Skeletal muscle satellite cell (primary cell): ENCODE data around the gene ERGIC2. TPM values are rescaled to one million over a fixed set of nuclear protein-coding genes. Genes with fewer than 3 reads are reported as not detected.

Source experiments
- H3K27me3 ChIP-seq: 2 replicates; pipeline ENCODE4 v1.7.0; 2013; ENCODE audit warnings: low read length; ENCODE audit not compliant: control insufficient read depth, insufficient read depth
- H3K36me3 ChIP-seq: 2 replicates; pipeline ENCODE4 v1.7.0; 2013; ENCODE audit warnings: mild to moderate bottlenecking, control low read depth, low read length; ENCODE audit not compliant: insufficient read depth
- H3K4me1 ChIP-seq: 2 replicates; pipeline ENCODE4 v1.7.0; 2013; ENCODE audit warnings: low read length; ENCODE audit not compliant: control insufficient read depth, insufficient read depth
- H3K4me2 ChIP-seq: 2 replicates; pipeline ENCODE4 v1.7.0; 2013; ENCODE audit warnings: mild to moderate bottlenecking, low read length
- H3K4me3 ChIP-seq: 2 replicates; pipeline ENCODE4 v1.7.0; 2013; ENCODE audit warnings: low read length
- H3K9ac ChIP-seq: 2 replicates; pipeline ENCODE4 v1.7.0; 2013; ENCODE audit warnings: mild to moderate bottlenecking, low read depth, low read length, moderate library complexity
- H3K9me3 ChIP-seq: replicated peaks from 2 replicates; pipeline ENCODE4 v1.7.0; 2013; ENCODE audit warnings: mild to moderate bottlenecking, control low read depth, low read length
- total RNA-seq: library from RNA; depleted of rRNA; stranded (reverse); fragments of >200 nt; gene quantifications from 2 replicates; pipeline ENCODE4 v1.2.3, GENCODE V29; 2012; rRNA removed

ERGIC2 gene, protein sequence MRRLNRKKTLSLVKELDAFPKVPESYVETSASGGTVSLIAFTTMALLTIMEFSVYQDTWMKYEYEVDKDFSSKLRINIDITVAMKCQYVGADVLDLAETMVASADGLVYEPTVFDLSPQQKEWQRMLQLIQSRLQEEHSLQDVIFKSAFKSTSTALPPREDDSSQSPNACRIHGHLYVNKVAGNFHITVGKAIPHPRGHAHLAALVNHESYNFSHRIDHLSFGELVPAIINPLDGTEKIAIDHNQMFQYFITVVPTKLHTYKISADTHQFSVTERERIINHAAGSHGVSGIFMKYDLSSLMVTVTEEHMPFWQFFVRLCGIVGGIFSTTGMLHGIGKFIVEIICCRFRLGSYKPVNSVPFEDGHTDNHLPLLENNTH
- 62.0 and 89.5 TPM in 2 replicates for total RNA-seq

DNA sequence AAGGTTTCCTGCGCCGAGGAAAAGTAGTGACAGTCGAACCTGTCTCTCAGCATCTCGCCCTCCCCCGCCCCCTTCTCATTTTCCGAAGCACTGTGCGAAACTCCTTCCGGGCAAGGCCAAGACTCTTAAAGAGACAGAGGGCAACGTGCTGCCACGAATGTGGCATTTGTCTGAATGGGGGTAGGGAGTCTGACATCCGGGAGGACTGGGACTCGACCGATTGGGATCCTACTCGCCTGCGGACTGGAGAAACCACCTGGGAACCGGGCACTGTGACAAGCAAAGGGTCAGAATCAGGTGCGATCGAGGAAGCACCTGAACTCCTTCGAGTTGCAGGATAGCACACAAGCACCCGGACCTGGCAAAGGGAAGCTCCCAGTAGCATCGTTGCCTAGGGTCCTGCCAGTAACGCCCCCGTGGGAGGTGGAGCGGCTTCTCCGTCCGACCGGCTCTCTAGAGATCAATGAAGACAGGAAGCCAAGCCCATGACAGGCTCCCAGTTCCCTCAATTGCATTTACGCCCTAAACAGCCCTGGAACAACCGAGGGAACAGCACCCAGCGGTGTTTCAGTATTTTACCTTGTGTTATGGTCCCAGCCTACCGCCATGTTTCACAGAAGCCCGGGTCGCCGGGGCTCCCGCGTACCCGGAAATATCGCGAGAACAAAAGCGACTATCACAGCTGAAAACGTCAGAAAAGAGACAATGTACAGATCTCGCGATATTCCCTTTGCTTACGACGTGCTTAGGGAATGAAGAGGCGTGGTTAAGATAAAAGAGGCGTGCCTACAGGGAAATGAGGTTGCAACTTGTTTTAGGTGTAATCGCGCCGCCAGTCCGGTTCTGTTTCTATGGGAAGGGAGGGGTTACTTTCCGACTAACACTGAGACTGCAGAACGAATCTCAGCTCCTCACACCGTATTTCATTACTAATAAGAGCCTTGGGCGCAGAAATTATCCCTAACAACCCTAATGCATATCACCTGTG is at the start of gene ERGIC2:
Gene ERGIC2 (minus strand): TSS at position 637 of the 988 bp plus-strand sequence. CDS start 9,539 bp downstream, outside the sequence.
- peak within 1 kb of the TSS; percentile 84 for H3K4me2 ChIP-seq
- peaks cover 6% of the 10 kb centered on the region for H3K36me3 ChIP-seq
- H3K9me3 ChIP-seq = no peaks in the 10 kb centered on the region
- H3K4me1 ChIP-seq = peaks cover 8% of the 10 kb centered on the region
- H3K9ac ChIP-seq = peak within 1 kb of the TSS; percentile 99
- no peaks in the 10 kb centered on the region for H3K27me3 ChIP-seq
- H3K4me3 ChIP-seq = peak within 1 kb of the TSS; percentile 98

DNA sequence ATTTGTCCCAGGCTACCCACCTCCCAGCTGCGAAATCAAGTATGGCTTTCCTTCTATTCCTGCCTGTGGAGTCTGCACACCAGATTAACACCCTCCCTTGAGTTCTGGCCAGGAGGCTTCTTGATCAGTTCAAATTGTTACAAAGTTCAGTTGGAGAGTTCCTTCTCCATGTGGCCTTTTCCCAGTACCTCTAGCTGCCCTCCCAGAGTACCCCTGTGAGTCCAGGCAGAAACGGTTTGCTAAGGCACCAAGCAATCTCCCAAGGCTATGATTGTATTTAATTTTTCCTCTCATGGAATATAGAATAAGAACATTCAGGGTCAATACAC is 49.7 kb upstream of the ERGIC2 start:
- H3K27me3 ChIP-seq = no peaks in the 10 kb centered on the region
- no peak overlapping the region for H3K9ac ChIP-seq
- H3K4me2 ChIP-seq = no peak overlapping the region
- H3K4me1 ChIP-seq = peaks cover 12% of the 10 kb centered on the region
- no peaks in the 10 kb centered on the region for H3K36me3 ChIP-seq
- H3K4me3 ChIP-seq = no peak overlapping the region
- no peaks in the 10 kb centered on the region for H3K9me3 ChIP-seq

DNA sequence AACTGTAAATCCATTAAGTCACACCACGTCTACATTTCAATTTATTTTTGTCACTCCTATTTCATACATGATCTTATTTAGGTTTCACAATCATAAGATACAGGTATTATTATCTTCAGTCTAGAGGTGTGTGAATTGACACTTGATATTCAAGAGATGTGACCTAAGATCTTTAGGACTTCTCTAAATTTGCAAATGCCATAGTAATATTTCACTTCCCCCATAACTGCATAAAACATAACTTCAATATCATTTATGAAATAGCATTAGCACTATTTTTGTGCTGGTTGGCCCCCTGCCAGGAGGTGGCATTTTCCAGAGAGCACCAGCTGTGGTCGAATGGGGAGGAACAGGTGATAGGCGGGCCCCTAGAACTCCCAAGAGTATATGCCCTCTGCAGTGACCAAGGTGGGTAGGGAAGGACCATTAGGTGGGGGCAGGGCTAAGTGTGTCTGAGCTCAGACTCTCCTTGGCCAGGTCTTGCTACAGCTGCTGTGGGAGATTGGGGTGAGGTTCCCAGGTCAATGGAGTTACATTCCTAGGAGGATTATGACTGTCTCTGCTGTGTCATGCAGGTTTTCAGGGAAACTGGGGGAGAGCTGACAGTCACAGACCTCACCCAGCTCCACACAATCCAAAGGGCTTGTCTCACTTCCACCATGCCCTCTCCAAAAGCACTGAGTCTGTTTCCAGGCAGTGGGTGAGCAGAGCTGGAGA is 49.2 kb upstream of the ERGIC2 start:
- H3K4me3 ChIP-seq = no peak overlapping the region
- peaks cover 17% of the 10 kb centered on the region for H3K4me1 ChIP-seq
- no peaks in the 10 kb centered on the region for H3K27me3 ChIP-seq
- no peak overlapping the region for H3K9ac ChIP-seq
- no peak overlapping the region for H3K4me2 ChIP-seq
- no peaks in the 10 kb centered on the region for H3K36me3 ChIP-seq
- no peaks in the 10 kb centered on the region for H3K9me3 ChIP-seq

DNA sequence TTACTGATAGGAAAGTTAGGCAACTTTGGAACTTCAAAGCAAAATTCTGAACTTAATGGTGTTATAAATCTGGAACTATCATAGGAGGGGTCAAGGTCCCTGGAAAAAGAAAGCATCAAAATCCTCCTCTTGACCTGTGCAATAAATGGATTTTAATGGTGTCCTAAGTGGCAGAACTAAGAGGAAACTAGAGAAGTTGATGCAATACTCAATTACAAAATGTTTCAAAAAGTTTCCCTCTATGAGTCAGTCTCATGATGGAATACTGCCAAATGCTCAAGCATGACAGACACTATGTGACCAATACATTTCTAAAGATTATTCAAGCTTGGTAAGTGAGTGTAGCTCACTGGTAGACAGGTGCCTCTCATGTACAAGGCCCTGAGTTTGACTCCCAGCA is 47.7 kb upstream of the ERGIC2 start:
- H3K4me1 ChIP-seq = peaks cover 18% of the 10 kb centered on the region
- no peaks in the 10 kb centered on the region for H3K27me3 ChIP-seq
- no peaks in the 10 kb centered on the region for H3K36me3 ChIP-seq
- H3K9me3 ChIP-seq = no peaks in the 10 kb centered on the region
- no peak overlapping the region for H3K9ac ChIP-seq
- H3K4me2 ChIP-seq = no peak overlapping the region
- no peak overlapping the region for H3K4me3 ChIP-seq

DNA sequence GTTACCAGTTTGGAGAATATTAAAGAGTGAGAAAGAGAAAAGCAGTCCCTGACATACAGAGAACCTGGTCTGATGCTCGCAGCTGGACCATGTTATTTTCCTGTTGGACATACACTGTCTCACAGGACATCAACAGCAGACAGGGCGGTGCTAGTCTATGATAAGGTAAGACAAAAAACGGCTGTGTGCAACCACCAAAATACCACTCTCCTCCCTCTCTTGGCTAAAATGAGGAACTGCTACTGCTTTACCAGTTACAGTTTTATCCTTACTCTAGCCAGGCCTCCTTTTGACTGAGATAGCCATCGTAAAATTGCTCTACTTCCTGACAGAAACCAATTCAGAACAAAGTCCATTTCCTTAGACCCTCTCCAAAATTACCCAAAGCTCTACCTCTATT is 47.0 kb upstream of the ERGIC2 start:
- H3K9me3 ChIP-seq = no peaks in the 10 kb centered on the region
- H3K4me1 ChIP-seq = peaks cover 18% of the 10 kb centered on the region
- no peak overlapping the region for H3K4me3 ChIP-seq
- no peaks in the 10 kb centered on the region for H3K27me3 ChIP-seq
- H3K36me3 ChIP-seq = no peaks in the 10 kb centered on the region
- no peak overlapping the region for H3K4me2 ChIP-seq
- no peak overlapping the region for H3K9ac ChIP-seq

DNA sequence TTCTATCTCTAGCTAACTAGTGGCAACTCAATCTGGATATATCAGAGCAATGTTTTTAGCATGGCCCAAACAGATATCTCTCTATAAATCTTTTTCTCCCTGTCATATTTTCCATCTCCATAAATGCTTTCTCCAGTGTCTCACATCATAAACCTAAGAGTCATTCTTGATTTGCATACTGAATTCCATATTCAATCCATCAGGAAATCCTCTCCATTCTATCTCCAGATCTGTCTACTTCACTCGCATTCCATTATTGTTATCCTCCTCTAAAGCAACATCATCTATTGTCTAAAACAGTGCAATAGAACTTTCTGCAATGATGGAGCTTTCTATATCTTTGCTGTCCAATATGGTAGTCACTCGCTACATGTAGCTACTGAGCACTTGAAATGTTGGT is 45.5 kb upstream of the ERGIC2 start:
- Histone ChIP-seq H3K27me3 (no peaks in the 10 kb centered on the region), H3K9ac (no peak overlapping the region), H3K4me1 (peaks cover 18% of the 10 kb centered on the region), H3K4me2 (no peak overlapping the region), H3K9me3 (no peaks in the 10 kb centered on the region), H3K4me3 (no peak overlapping the region), H3K36me3 (no peaks in the 10 kb centered on the region)

DNA sequence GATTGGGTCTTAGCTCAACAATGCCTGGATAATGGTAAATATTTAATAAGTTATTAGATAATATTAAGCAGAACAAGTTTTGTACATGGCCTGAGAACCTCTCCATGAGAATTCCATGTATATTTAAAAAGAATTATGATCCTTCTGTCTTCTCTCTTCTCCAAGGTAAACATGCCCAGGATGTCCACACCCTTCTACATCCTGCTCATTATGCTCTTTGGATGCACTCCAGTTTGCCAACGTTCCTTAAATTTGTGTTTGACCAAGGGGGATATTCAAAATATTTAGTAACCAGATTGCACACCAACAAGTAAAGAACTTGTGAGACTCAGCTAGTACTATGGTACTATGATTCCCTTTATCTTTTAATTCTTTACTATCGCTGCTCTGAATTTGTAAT is 44.8 kb upstream of the ERGIC2 start:
- Histone ChIP-seq H3K9ac (no peak overlapping the region), H3K36me3 (no peaks in the 10 kb centered on the region), H3K4me1 (peaks cover 18% of the 10 kb centered on the region), H3K27me3 (no peaks in the 10 kb centered on the region), H3K4me3 (no peak overlapping the region), H3K4me2 (peak overlapping the region; percentile 35), H3K9me3 (no peaks in the 10 kb centered on the region)

DNA sequence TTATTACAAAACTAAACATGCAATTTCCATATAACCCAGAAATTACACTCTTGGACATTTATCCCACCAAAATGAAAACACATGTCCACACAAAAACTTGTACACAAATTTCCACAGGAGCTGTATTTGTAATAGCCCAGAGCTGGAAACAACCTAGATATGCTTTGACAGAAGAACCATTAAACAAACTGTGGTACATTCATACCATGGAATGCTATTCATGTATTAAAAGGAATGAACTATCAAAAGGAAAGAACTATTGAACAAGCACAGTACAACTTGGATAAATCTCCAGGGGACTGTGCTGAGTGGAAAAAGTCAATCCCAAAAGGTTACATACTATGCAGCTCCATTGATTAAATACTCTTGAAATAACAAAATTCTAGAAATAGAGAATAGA is 35.8 kb upstream of the ERGIC2 start:
- Histone ChIP-seq H3K9ac (no peak overlapping the region), H3K9me3 (no peaks in the 10 kb centered on the region), H3K4me1 (no peaks in the 10 kb centered on the region), H3K27me3 (no peaks in the 10 kb centered on the region), H3K4me2 (no peak overlapping the region), H3K4me3 (no peak overlapping the region), H3K36me3 (no peaks in the 10 kb centered on the region)

DNA sequence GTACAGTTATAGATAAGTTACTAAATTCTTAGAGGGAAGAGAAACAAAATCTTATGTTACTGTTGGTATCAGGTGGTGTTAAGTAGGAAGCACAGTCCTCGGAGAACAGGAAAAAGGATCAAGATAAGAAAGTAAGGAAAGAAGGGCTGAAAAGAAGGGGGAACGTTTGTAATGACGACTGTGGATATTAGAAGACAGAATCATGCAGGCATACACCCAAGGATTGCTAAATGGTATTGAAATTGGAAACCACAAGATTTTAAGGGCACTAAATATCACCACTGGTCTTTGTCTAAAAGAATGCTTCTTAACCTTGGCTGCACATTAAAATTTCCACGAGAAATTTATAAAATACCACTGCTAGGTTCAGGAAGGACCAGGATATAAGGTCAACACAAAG is 34.1 kb upstream of the ERGIC2 start:
- no peaks in the 10 kb centered on the region for H3K27me3 ChIP-seq
- no peaks in the 10 kb centered on the region for H3K36me3 ChIP-seq
- no peak overlapping the region for H3K4me3 ChIP-seq
- no peaks in the 10 kb centered on the region for H3K9me3 ChIP-seq
- H3K9ac ChIP-seq = no peak overlapping the region
- H3K4me2 ChIP-seq = no peak overlapping the region
- no peaks in the 10 kb centered on the region for H3K4me1 ChIP-seq

DNA sequence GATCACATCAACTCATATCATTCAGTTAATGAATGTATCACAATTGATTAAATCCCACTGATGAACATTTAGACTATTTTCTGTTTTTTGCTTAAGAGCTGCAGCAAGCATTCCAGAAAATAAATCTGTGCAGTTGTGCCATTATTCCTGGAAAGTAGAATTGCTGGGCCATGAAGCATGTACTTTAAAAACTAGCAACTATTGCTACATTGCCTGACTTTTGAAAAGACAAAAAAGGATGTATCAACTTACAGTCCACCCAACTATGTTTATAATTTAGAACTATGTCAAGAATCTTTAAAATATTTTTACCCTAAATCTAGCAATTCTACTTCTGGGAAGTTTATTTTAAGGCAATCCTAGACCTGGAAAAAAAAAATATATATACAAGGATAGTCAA is 33.4 kb upstream of the ERGIC2 start:
- no peaks in the 10 kb centered on the region for H3K27me3 ChIP-seq
- no peaks in the 10 kb centered on the region for H3K9me3 ChIP-seq
- no peak overlapping the region for H3K4me2 ChIP-seq
- H3K4me1 ChIP-seq = no peaks in the 10 kb centered on the region
- H3K4me3 ChIP-seq = no peak overlapping the region
- no peaks in the 10 kb centered on the region for H3K36me3 ChIP-seq
- no peak overlapping the region for H3K9ac ChIP-seq

DNA sequence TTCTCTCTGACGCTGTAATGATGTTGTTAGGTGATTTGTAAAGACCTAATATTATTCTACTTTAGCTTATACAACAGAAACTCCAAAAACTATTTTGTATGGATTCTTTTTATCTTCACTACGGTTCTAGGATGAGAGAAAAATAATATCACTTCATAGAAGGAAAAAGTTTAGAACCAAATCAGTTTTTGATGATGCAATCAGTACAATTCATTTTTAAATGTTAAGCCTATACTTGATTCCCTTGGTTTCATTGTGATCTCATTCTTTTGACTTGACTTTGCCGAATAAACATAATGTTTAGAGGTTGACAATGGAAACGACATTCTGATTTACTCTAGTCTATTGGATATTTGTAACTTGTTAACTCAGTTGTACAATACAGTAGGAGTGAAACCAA is 24.6 kb upstream of the ERGIC2 start:
- Histone ChIP-seq H3K9me3 (no peaks in the 10 kb centered on the region), H3K4me3 (no peak overlapping the region), H3K36me3 (no peaks in the 10 kb centered on the region)

More for the DNA sequence above, 24.6 kb upstream of the ERGIC2 start:
- H3K4me2 ChIP-seq = no peak overlapping the region
- H3K9ac ChIP-seq = no peak overlapping the region
- H3K4me1 ChIP-seq = no peaks in the 10 kb centered on the region
- no peaks in the 10 kb centered on the region for H3K27me3 ChIP-seq
